GM12878 (cell line): ENCODE results near the gene AGPAT4. TPM values are rescaled to one million over a fixed set of nuclear protein-coding genes. Genes with fewer than 3 reads are reported as not detected.

ENCODE experiments used
- ATAC-seq: fragments of 200-7000 bp; cut with Tn5 transposase; 3 replicates; pipeline ENCODE4 v1.9.1; 2020; ENCODE audit warnings: mild to moderate bottlenecking, moderate library complexity
- BruUV-seq: library from RNA; stranded (reverse); fragments of 400-500 nt; replicated peaks from 2 replicates; lab custom pipeline; 2021; lab: Mats Ljungman, UMichigan
- CTCF ChIA-PET: fragments of 300-600 bp; sonication (Branson Sonifier 250); formaldehyde crosslinking; extraction: SDS; loops from one replicate; lab custom pipeline; 2021; ENCODE audit warnings: inconsistent platforms; lab: Yijun Ruan, JAX
- POLR2A ChIA-PET: fragments of 350-600 bp; formaldehyde crosslinking; extraction: SDS; loops from one replicate; lab custom pipeline; 2021; ENCODE audit warnings: inconsistent platforms; lab: Charles Lee
- RAD21 ChIA-PET: fragments of 300-600 bp; sonication (Branson Sonifier 250); formaldehyde crosslinking; loops from one replicate; lab custom pipeline; 2023; ENCODE audit warnings: antibody characterized with exemption; ENCODE audit not compliant: unreplicated experiment; lab: Charles Lee
- SMC1A ChIA-PET: fragments of 300-600 bp; sonication (Branson Sonifier 250); formaldehyde crosslinking; loops from one replicate; lab custom pipeline; 2023; ENCODE audit not compliant: unreplicated experiment, uncharacterized antibody; lab: Charles Lee
- DNase-seq: peaks from one replicate; pipeline ENCODE4 v3.0.0-alpha.2; 2011; ENCODE audit warnings: low read depth, low spot score
- FAIRE-seq: peaks from 3 replicates; lab custom pipeline; 2011; peaks lifted over from hg19 to GRCh38; lab: Jason Lieb, UNC
- H2AFZ ChIP-seq: 2 replicates; pipeline ENCODE4 v1.6.0; 2011; ENCODE audit warnings: low read depth, low read length, control low read depth; ENCODE audit not compliant: control insufficient read depth
- H3K27ac ChIP-seq: 2 replicates; pipeline ENCODE4 v1.5.1; 2011; ENCODE audit warnings: control low read depth; ENCODE audit not compliant: control insufficient read depth, insufficient read depth
- H3K27me3 ChIP-seq, 2 experiments: replicated peaks in 1 of 2; 2 replicates each; pipeline versions ENCODE4 v1.6.0 to v1.6.1; 2011; ENCODE audit warnings: low read length in 1 of 2; ENCODE audit not compliant: control insufficient read depth in 2 of 2, insufficient read depth in 2 of 2
- H3K36me3 ChIP-seq, 2 experiments: 2 replicates each; pipeline ENCODE4 v1.5.1; 2011; ENCODE audit warnings: low read length in 1 of 2; ENCODE audit not compliant: control insufficient read depth in 2 of 2, insufficient read depth in 2 of 2
- H3K4me1 ChIP-seq: 2 replicates; pipeline ENCODE4 v1.6.1; 2011; ENCODE audit warnings: mild to moderate bottlenecking, low read length, moderate library complexity, mixed read lengths; ENCODE audit not compliant: control insufficient read depth, insufficient read depth
- H3K4me2 ChIP-seq: 2 replicates; pipeline ENCODE4 v1.6.0; 2011; ENCODE audit warnings: control low read depth; ENCODE audit not compliant: control insufficient read depth, insufficient read depth
- H3K4me3 ChIP-seq: fragments of 200-600 bp; sonication (generic); 2 replicates; pipeline ENCODE4 v1.5.1; 2016
- H3K79me2 ChIP-seq: 2 replicates; pipeline ENCODE4 v1.6.0; 2011; ENCODE audit warnings: low read length; ENCODE audit not compliant: control insufficient read depth, insufficient read depth
- H3K9ac ChIP-seq: 2 replicates; pipeline ENCODE4 v1.8.0; 2011; ENCODE audit warnings: low read length, control low read depth, mixed read lengths; ENCODE audit not compliant: control insufficient read depth, insufficient read depth
- H3K9me3 ChIP-seq: replicated peaks from 3 replicates; pipeline ENCODE4 v1.5.1; 2011; ENCODE audit warnings: mild to moderate bottlenecking, low read length; ENCODE audit not compliant: control insufficient read depth, insufficient read depth
- H4K20me1 ChIP-seq: 2 replicates; pipeline ENCODE4 v1.6.0; 2011; ENCODE audit not compliant: control insufficient read depth, insufficient read depth
- BACH1 ChIP-seq: fragments of 450-650 bp; IDR thresholded peaks from 2 replicates; pipeline ENCODE4 v1.6.1; 2017; ENCODE audit warnings: mild to moderate bottlenecking, borderline replicate concordance
- EED ChIP-seq: sonication (generic); IDR thresholded peaks from 2 replicates; pipeline ENCODE4 v1.6.1; 2016; ENCODE audit warnings: antibody characterized with exemption, low read depth
- HCFC1 ChIP-seq: fragments of 150-350 bp; IDR thresholded peaks from 2 replicates; pipeline ENCODE4 v1.6.1; 2014; ENCODE audit warnings: low read length
- HDGF ChIP-seq: fragments of 450-650 bp; IDR thresholded peaks from 2 replicates; pipeline ENCODE4 v1.6.1; 2016; ENCODE audit warnings: antibody characterized with exemption
- LARP7 ChIP-seq: fragments of 450-650 bp; IDR thresholded peaks from 2 replicates; pipeline ENCODE4 v1.6.1; 2017; ENCODE audit warnings: mild to moderate bottlenecking
- NR2C1 ChIP-seq: fragments of 450-650 bp; IDR thresholded peaks from 2 replicates; pipeline ENCODE4 v1.6.1; 2017; ENCODE audit warnings: antibody characterized with exemption, mild to moderate bottlenecking, moderate library complexity
- NRF1 ChIP-seq: conservative IDR thresholded peaks from 2 replicates; pipeline ENCODE4 v1.6.1; 2011; ENCODE audit warnings: mild to moderate bottlenecking, low read depth, low read length, improper control_type of control experiment
- SMARCA5 ChIP-seq: fragments of 450-650 bp; IDR thresholded peaks from 2 replicates; pipeline ENCODE4 v1.6.1; 2017; ENCODE audit warnings: mild to moderate bottlenecking
- TBL1XR1 ChIP-seq: IDR thresholded peaks from 2 replicates; pipeline ENCODE4 v1.6.1; 2012; ENCODE audit warnings: low read depth, low read length, improper control_type of control experiment
- WGBS: methylation state at CpG from one replicate; pipeline ENCODE4 v1.1.6; 2016; ENCODE audit warnings: low lambda C conversion rate; ENCODE audit not compliant: insufficient replicate concordance, insufficient coverage; ENCODE audit errors: missing lambda C conversion rate; 5-methylcytosine and 5-hydroxymethylcytosine counted together
- in situ Hi-C: fragments of 300-500 bp; cut with MboI; formaldehyde crosslinking; loops from 9 replicates; pipeline ENCODE4 v1.14.3; 2018; ENCODE audit warnings: mixed read lengths
- intact Hi-C: fragments of 100-400 bp; cut with micrococcal nuclease; formaldehyde crosslinking; loops from one replicate; pipeline ENCODE4 v1.14.2; 2022; ENCODE audit not compliant: unreplicated experiment
- polyA plus RNA-seq, 11 experiments: library from polyadenylated mRNA; depleted of rRNA in 4 of 11; unstranded in 6 of 11; stranded (reverse) in 5 of 11; fragments of >200 nt; fragmentation: Nextera tagmentation in 4 of 11; fragmentation: Illumina TruSeq in 1 of 11; extraction: Ambion mirVana in 4 of 11; extraction: Trizol in 1 of 11; gene quantifications; 1 replicate in 1 of 11; 2 replicates in 10 of 11; pipeline versions ENCODE4 v1.2.1 to v1.2.3, GENCODE V29; 2011 to 2016; ENCODE audit warnings: inconsistent platforms in 2 of 11, missing spikeins in 2 of 11, low read depth in 1 of 11
- total RNA-seq, 4 experiments: library from RNA; depleted of rRNA in 3 of 4; stranded (reverse); fragments of >200 nt in 3 of 4; fragmentation: Illumina TruSeq in 1 of 4; extraction: Trizol in 1 of 4; gene quantifications; 2 replicates each; pipeline versions ENCODE4 v1.2.1 to v1.2.3, GENCODE V29; 2013 to 2021
- TF ChIP-seq, protein P1 (sequence below): IDR thresholded peaks from 2 replicates; pipeline ENCODE4 v1.6.1; 2012; ENCODE audit warnings: low read length, inconsistent platforms
- TF ChIP-seq, protein P2 (sequence below): fragments of 450-650 bp; IDR thresholded peaks from 2 replicates; pipeline ENCODE4 v1.6.1; 2018; ENCODE audit warnings: mild to moderate bottlenecking, low read depth, moderate library complexity; ENCODE audit not compliant: partially characterized antibody
- TF ChIP-seq, protein P3 (sequence below): fragments of 450-650 bp; IDR thresholded peaks from 2 replicates; pipeline ENCODE4 v1.6.1; 2016; ENCODE audit warnings: mild to moderate bottlenecking, moderate library complexity, borderline replicate concordance

Gene AGPAT4
- total and polyA plus RNA-seq, 10 of the 15 experiments (the other 5 are each of a cell fraction or from before 2014, with no cell fraction given), result 0.34 to 2.2 (median 1.3) TPM

- no peak overlapping the region for H3K9ac ChIP-seq
- no peaks in the 10 kb centered on the region for H3K36me3 ChIP-seq
- in situ Hi-C loops (no loop called here), intact Hi-C loops (no loop called here)
- ATAC-seq, result no peak
- TF ChIP-seq EED (no peak), NRF1 (no peak), HCFC1 (no peak), HDGF (no peak), TBL1XR1 (no peak), SMARCA5 (no peak), BACH1 (no peak), NR2C1 (no peak), LARP7 (no peak)
- TF ChIP-seq, protein P1, sequence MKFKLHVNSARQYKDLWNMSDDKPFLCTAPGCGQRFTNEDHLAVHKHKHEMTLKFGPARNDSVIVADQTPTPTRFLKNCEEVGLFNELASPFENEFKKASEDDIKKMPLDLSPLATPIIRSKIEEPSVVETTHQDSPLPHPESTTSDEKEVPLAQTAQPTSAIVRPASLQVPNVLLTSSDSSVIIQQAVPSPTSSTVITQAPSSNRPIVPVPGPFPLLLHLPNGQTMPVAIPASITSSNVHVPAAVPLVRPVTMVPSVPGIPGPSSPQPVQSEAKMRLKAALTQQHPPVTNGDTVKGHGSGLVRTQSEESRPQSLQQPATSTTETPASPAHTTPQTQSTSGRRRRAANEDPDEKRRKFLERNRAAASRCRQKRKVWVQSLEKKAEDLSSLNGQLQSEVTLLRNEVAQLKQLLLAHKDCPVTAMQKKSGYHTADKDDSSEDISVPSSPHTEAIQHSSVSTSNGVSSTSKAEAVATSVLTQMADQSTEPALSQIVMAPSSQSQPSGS, result no peak
- TF ChIP-seq, protein P2, sequence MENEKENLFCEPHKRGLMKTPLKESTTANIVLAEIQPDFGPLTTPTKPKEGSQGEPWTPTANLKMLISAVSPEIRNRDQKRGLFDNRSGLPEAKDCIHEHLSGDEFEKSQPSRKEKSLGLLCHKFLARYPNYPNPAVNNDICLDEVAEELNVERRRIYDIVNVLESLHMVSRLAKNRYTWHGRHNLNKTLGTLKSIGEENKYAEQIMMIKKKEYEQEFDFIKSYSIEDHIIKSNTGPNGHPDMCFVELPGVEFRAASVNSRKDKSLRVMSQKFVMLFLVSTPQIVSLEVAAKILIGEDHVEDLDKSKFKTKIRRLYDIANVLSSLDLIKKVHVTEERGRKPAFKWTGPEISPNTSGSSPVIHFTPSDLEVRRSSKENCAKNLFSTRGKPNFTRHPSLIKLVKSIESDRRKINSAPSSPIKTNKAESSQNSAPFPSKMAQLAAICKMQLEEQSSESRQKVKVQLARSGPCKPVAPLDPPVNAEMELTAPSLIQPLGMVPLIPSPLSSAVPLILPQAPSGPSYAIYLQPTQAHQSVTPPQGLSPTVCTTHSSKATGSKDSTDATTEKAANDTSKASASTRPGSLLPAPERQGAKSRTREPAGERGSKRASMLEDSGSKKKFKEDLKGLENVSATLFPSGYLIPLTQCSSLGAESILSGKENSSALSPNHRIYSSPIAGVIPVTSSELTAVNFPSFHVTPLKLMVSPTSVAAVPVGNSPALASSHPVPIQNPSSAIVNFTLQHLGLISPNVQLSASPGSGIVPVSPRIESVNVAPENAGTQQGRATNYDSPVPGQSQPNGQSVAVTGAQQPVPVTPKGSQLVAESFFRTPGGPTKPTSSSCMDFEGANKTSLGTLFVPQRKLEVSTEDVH, result no peak
- TF ChIP-seq, protein P3, sequence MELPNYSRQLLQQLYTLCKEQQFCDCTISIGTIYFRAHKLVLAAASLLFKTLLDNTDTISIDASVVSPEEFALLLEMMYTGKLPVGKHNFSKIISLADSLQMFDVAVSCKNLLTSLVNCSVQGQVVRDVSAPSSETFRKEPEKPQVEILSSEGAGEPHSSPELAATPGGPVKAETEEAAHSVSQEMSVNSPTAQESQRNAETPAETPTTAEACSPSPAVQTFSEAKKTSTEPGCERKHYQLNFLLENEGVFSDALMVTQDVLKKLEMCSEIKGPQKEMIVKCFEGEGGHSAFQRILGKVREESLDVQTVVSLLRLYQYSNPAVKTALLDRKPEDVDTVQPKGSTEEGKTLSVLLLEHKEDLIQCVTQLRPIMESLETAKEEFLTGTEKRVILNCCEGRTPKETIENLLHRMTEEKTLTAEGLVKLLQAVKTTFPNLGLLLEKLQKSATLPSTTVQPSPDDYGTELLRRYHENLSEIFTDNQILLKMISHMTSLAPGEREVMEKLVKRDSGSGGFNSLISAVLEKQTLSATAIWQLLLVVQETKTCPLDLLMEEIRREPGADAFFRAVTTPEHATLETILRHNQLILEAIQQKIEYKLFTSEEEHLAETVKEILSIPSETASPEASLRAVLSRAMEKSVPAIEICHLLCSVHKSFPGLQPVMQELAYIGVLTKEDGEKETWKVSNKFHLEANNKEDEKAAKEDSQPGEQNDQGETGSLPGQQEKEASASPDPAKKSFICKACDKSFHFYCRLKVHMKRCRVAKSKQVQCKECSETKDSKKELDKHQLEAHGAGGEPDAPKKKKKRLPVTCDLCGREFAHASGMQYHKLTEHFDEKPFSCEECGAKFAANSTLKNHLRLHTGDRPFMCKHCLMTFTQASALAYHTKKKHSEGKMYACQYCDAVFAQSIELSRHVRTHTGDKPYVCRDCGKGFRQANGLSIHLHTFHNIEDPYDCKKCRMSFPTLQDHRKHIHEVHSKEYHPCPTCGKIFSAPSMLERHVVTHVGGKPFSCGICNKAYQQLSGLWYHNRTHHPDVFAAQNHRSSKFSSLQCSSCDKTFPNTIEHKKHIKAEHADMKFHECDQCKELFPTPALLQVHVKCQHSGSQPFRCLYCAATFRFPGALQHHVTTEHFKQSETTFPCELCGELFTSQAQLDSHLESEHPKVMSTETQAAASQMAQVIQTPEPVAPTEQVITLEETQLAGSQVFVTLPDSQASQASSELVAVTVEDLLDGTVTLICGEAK, result no peak
- TF ChIP-seq, all 136 proteins: peak for 0
- peaks cover 10% of the 10 kb centered on the region; the same call in 1 of the 2 replicates for H3K4me1 ChIP-seq
- ChIA-PET POLR2A (no interaction called here), RAD21 (no interaction called here), CTCF (no interaction called here), SMC1A (no interaction called here)
- no peaks in the 10 kb centered on the region for H4K20me1 ChIP-seq
- no peak for DNase-seq
- H2AFZ ChIP-seq, result no peak overlapping the region
- no peak for FAIRE-seq
- H3K4me2 ChIP-seq, result no peak overlapping the region
- H3K79me2 ChIP-seq, result no peaks in the 10 kb centered on the region
- H3K27me3 ChIP-seq, result no peaks in the 10 kb centered on the region
- WGBS, result 20% methylated on average over 6 of the region's 6 CpGs
- H3K27ac ChIP-seq, result no peak overlapping the region
- H3K9me3 ChIP-seq, result no peaks in the 10 kb centered on the region
- no peak overlapping the region for H3K4me3 ChIP-seq
- BruUV-seq, result no TSS peak
Measured at GRCh38 chr6:161238081-161238480, 35.8 kb downstream of the AGPAT4 start.
